Measurements from ENCODE around the gene MTFR1L.

Gene MTFR1L

GRCh38 chr1:25808481-25809244, 11.1 kb upstream of the MTFR1L start:
- DNase-seq: no peak

GRCh38 chr1:25809283-25809926, 10.3 kb upstream of the MTFR1L start:
- DNase-seq: no peak

GRCh38 chr1:25809929-25810328, 9.8 kb upstream of the MTFR1L start:
- no peak for DNase-seq

GRCh38 chr1:25810341-25811299, 9.1 kb upstream of the MTFR1L start:
- DNase-seq: peak; percentile 75 to 82

GRCh38 chr1:25811384-25812082, 8.2 kb upstream of the MTFR1L start:
- DNase-seq: no peak

GRCh38 chr1:25813071-25813733, 6.6 kb upstream of the MTFR1L start:
- no peak for DNase-seq

GRCh38 chr1:25813734-25814471, 5.9 kb upstream of the MTFR1L start:
- DNase-seq: no peak

GRCh38 chr1:25814549-25815087, 5.1 kb upstream of the MTFR1L start:
- no peak for DNase-seq

- no peak for DNase-seq
These were observed 4.3 kb upstream of the MTFR1L start for GRCh38 chr1:25815208-25816111.

- no peak for DNase-seq
These were observed 3.5 kb upstream of the MTFR1L start for GRCh38 chr1:25816112-25816718.

GRCh38 chr1:25817840-25818501, 1.8 kb upstream of the MTFR1L start:
- DNase-seq: no peak

- DNase-seq: no peak
These were observed 1.2 kb upstream of the MTFR1L start for GRCh38 chr1:25818569-25818968.

- DNase-seq: peak; percentile 65 to 67
These were observed 725 bp downstream of the MTFR1L start for GRCh38 chr1:25820247-25821111.

GRCh38 chr1:25821112-25821476, 1.3 kb downstream of the MTFR1L start:
- no peak for DNase-seq

- no peak for DNase-seq
These were observed 1.9 kb downstream of the MTFR1L start for GRCh38 chr1:25821630-25822091.

- DNase-seq: no peak
These were observed 5.9 kb downstream of the MTFR1L start for GRCh38 chr1:25825605-25826004.

GRCh38 chr1:25826571-25826970, 6.8 kb downstream of the MTFR1L start:
- DNase-seq: no peak

GRCh38 chr1:25828491-25828890, 8.7 kb downstream of the MTFR1L start:
- no peak for DNase-seq
